GM10266 (cell line): Measurements from ENCODE around the gene NTN3.

Experiments
- DNase-seq: peaks from one replicate; pipeline ENCODE4 v3.0.0; 2012; ENCODE audit errors: extremely low spot score
- TF ChIP-seq, protein P1 (sequence below): IDR thresholded peaks from 2 replicates; pipeline ENCODE4 v1.5.1; 2012; ENCODE audit warnings: mild to moderate bottlenecking, low read depth; ENCODE audit not compliant: control insufficient read depth, insufficient read depth; ENCODE audit errors: missing control alignments

NTN3 gene

DNA sequence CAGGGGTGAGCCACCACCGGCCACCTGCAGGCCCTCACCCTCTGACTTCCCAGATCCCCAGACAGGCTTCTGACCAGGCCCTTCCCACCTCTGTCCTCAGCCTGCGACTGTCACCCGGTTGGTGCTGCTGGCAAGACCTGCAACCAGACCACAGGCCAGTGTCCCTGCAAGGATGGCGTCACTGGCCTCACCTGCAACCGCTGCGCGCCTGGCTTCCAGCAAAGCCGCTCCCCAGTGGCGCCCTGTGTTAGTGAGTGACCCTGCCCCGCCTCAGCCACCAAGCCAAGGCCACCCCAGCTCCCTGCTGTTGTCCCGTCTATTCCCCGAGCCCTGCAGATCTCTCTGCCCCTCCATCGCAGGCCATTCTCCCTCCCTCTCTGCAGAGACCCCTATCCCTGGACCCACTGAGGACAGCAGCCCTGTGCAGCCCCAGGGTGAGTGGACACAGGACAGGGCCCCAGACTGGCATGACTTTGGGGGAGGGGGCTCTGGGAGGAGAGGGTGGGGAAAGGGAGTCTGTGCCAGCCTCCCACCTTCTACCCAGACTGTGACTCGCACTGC lies 1.9 kb downstream of the NTN3 start:
- no peak for DNase-seq
- TF ChIP-seq, protein P1, sequence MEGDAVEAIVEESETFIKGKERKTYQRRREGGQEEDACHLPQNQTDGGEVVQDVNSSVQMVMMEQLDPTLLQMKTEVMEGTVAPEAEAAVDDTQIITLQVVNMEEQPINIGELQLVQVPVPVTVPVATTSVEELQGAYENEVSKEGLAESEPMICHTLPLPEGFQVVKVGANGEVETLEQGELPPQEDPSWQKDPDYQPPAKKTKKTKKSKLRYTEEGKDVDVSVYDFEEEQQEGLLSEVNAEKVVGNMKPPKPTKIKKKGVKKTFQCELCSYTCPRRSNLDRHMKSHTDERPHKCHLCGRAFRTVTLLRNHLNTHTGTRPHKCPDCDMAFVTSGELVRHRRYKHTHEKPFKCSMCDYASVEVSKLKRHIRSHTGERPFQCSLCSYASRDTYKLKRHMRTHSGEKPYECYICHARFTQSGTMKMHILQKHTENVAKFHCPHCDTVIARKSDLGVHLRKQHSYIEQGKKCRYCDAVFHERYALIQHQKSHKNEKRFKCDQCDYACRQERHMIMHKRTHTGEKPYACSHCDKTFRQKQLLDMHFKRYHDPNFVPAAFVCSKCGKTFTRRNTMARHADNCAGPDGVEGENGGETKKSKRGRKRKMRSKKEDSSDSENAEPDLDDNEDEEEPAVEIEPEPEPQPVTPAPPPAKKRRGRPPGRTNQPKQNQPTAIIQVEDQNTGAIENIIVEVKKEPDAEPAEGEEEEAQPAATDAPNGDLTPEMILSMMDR, result no peak

DNA sequence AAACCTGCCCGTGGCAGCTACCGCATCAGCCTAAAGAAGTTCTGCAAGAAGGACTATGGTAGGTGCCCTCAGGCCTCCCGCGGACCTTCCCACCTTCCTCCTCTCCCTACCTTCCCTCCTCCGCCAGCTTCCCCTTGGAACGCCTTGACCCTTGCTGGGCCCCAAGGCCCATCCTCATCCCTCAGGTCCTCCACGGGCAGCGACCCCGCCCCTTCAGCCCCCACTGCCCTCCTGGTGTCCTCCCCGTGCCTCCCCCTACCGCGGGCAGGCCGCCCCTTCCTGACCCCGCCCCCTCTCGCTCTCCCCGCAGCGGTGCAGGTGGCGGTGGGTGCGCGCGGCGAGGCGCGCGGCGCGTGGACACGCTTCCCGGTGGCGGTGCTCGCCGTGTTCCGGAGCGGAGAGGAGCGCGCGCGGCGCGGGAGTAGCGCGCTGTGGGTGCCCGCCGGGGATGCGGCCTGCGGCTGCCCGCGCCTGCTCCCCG lies 2.4 kb downstream of the NTN3 start:
- TF ChIP-seq, protein P1, result no peak
- DNase-seq, result peak; percentile 56

DNA sequence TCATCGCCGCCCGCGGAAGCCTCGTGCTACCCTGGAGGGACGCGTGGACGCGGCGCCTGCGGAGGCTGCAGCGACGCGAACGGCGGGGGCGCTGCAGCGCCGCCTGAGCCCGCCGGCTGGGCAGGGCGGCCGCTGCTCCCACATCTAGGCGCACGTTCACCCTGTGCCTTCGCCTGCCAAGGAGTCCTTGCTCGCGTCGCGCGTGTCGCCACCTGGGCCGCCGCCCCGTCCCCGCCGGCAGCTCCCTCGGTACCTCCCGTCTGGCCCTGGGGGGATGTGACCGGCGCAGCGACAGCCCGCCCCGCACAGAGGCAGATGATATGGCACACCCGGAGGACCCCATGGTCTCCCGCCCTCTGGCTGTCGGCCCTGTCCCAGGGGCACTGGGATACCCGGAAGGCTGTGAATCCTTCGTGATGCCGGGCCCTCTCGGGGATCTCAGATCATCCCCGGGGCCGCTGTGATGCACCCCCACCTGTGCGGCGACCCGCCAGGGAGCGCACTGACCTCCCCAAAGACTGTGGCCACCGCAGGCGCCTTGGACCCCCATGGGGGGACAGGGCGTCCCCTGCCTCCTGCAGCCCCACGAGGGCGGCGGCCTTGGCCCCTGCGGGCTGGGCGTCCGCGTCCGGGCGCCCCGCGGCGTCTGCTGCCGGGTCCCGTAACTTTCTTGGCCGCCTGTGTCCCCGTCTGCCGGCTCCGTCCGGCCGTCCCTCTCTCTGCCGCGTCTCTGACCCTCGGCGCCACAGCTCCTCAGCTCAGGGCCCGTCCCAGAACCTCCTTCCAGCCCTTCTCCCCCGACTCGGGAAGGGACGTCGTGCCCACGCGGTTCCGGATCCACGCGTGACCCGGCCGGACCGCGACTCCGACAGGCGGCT lies 3.1 kb downstream of the NTN3 start:
- peak; percentile 87 for DNase-seq

DNA sequence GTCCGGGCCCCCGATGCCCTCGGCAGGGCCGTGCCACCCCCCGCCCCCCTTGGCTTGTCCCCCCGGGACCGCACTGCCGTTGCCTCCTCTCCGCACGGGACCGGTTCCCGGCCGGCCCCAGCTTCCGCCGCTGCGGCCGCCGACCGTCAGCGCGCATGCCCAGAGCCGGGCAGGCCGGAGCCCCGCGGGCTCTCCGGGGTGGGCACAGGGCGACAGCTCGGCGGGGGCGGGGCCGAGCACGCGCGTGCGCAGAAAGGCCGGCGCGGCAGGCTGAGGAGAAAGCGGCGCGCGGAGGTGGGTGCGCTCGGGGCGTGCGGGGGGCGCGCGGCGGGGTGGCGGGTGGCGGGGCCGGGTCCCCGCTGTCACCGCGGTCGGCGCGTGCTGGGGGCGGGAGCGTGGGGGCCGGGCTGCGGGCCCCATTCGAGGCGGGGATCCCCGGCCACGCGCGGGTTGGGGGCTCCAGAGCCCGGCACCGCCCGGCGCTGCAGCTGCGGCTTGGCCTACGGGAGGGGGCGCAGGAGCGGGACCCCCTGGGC lies 3.8 kb downstream of the NTN3 start, which contains the start of gene TBC1D24:
Gene TBC1D24 (plus strand): TSS at position 251 of the 536 bp plus-strand sequence. CDS start 21,022 bp downstream, outside the sequence.
- peak; percentile 100 for DNase-seq

More for the DNA sequence above, 3.1 kb downstream of the NTN3 start:
- TF ChIP-seq, protein P1, result peak; percentile 77

DNA sequence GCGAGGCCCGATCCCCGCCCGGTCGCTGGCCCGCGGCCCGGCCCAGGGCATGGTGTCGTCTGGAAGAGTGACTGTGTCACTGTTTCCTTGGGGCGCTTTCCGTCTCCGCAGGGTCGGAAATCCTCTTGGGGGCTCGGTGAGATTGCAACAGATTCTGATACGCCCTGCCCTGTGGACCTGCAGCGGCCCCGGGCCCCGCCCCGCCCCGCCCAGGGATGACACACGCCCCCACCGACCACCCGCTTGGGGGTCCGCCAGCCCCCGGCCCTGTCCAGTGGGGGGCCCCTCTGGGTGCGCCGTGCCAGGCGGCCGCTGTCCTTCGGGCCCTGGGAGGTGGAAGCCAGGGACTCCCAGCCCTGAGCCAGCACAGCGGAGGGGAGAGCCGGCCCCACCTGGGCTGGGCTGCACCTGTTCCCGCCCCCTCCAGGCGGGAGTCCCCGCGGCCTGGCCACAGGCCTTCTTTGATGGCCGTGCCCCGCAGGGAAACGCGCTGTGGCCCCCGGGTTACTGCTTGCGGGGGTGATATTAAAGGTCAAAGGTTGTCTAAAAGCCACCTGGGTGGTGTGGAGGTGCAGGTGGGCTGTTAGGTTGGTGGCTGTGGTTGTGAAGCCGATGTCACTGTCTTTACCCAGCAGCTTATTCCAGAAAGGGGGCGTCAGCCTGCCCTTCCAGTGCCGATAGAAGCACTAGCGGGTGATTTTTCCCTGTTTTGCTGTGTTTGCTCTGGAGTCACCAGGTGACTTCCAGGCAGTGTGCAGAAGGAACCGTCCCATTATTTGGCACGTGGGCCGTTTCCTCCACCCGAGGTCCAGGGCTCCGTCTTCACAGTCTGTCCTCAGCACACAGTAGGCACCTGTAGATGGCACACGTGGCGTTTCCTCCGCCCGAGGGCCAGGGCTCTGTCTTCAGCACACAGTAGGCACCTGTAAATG lies 4.6 kb downstream of the NTN3 start:
- DNase-seq, result peak; percentile 67
- TF ChIP-seq, protein P1, result no peak

More for the DNA sequence above, 3.8 kb downstream of the NTN3 start, which contains the start of gene TBC1D24:
- TF ChIP-seq, protein P1, result no peak

DNA sequence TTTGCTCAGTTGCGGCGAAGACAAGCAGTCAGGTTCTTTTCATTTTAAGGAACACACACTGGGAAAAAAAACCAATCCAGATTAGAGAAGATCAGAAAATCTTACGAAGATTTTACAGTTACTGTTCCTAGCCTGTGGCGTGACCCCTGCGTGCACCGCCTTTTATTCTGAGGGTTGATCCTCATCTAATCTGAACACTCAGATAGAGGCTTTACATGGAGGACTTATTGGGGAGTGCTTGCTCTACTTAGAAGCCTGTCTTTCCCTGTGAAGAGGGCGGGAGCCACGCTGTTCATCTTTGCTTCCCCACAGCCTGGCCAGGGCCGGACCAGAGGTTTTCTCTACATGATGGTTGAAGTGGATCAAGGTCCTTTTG lies 5.2 kb downstream of the NTN3 start:
- TF ChIP-seq, protein P1, result no peak
- no peak for DNase-seq
